HL-60 (cell line): ENCODE data around the gene OPRL1.

Source experiments
- GABPA ChIP-seq: IDR thresholded peaks from 2 replicates; pipeline ENCODE4 v1.6.1; 2012; ENCODE audit warnings: low read depth
- POLR2AphosphoS5 ChIP-seq: IDR thresholded peaks from 2 replicates; pipeline ENCODE4 v1.6.1; 2012; ENCODE audit warnings: low read depth
- SPI1 ChIP-seq: IDR thresholded peaks from 2 replicates; pipeline ENCODE4 v1.6.1; 2012; ENCODE audit warnings: low read depth, mild to moderate bottlenecking, borderline replicate concordance
- TF ChIP-seq, protein P1 (sequence below): IDR thresholded peaks from one replicate; pipeline ENCODE4 v1.5.1; 2011; ENCODE audit warnings: low read length, control low read depth, inconsistent platforms; ENCODE audit not compliant: insufficient read depth
- TF ChIP-seq, protein P2 (sequence below): IDR thresholded peaks from 2 replicates; pipeline ENCODE4 v1.6.1; 2012; ENCODE audit warnings: low read depth; ENCODE audit not compliant: insufficient replicate concordance

DNA sequence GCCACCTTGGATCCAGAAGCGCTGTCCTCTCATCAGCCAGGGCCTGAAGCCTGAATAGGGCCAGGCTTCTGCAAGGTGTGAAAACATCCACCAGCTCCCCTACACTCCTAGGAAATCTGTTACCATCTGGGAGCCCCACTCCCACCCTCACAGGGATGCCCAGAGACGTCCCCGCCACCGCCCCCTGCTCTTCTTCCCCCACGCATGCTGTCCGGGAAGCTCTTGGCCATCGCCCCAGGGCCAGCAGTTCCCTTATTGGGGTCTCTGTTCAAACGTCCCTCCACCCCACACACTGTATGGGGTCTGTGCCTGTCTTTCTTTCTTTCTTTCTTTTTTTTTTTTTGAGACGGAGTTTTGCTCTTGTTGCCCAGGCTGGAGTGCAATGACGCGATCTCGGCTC, 4.3 kb upstream of the OPRL1 start:
- TF ChIP-seq POLR2AphosphoS5 (no peak), GABPA (no peak), SPI1 (no peak)
- TF ChIP-seq, protein P1, sequence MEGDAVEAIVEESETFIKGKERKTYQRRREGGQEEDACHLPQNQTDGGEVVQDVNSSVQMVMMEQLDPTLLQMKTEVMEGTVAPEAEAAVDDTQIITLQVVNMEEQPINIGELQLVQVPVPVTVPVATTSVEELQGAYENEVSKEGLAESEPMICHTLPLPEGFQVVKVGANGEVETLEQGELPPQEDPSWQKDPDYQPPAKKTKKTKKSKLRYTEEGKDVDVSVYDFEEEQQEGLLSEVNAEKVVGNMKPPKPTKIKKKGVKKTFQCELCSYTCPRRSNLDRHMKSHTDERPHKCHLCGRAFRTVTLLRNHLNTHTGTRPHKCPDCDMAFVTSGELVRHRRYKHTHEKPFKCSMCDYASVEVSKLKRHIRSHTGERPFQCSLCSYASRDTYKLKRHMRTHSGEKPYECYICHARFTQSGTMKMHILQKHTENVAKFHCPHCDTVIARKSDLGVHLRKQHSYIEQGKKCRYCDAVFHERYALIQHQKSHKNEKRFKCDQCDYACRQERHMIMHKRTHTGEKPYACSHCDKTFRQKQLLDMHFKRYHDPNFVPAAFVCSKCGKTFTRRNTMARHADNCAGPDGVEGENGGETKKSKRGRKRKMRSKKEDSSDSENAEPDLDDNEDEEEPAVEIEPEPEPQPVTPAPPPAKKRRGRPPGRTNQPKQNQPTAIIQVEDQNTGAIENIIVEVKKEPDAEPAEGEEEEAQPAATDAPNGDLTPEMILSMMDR, result no peak
- TF ChIP-seq, protein P2, sequence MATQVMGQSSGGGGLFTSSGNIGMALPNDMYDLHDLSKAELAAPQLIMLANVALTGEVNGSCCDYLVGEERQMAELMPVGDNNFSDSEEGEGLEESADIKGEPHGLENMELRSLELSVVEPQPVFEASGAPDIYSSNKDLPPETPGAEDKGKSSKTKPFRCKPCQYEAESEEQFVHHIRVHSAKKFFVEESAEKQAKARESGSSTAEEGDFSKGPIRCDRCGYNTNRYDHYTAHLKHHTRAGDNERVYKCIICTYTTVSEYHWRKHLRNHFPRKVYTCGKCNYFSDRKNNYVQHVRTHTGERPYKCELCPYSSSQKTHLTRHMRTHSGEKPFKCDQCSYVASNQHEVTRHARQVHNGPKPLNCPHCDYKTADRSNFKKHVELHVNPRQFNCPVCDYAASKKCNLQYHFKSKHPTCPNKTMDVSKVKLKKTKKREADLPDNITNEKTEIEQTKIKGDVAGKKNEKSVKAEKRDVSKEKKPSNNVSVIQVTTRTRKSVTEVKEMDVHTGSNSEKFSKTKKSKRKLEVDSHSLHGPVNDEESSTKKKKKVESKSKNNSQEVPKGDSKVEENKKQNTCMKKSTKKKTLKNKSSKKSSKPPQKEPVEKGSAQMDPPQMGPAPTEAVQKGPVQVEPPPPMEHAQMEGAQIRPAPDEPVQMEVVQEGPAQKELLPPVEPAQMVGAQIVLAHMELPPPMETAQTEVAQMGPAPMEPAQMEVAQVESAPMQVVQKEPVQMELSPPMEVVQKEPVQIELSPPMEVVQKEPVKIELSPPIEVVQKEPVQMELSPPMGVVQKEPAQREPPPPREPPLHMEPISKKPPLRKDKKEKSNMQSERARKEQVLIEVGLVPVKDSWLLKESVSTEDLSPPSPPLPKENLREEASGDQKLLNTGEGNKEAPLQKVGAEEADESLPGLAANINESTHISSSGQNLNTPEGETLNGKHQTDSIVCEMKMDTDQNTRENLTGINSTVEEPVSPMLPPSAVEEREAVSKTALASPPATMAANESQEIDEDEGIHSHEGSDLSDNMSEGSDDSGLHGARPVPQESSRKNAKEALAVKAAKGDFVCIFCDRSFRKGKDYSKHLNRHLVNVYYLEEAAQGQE, result no peak
